GM23338 (cell line): ENCODE results near the gene LAD1. TPM values are rescaled to one million over a fixed set of nuclear protein-coding genes. Genes with fewer than 3 reads are reported as not detected.

Experiments used
- ATAC-seq: fragments of 200-7000 bp; cut with Tn5 transposase; 3 replicates; pipeline ENCODE4 v1.9.1; 2020
- DNase-seq: peaks from one replicate; pipeline ENCODE4 v3.0.0-alpha.2; 2015; ENCODE audit warnings: low spot score
- H2AFZ ChIP-seq: fragments of 200-600 bp; sonication (generic); 2 replicates; pipeline ENCODE4 v1.8.0; 2016; ENCODE audit warnings: antibody characterized with exemption, mild to moderate bottlenecking, moderate library complexity
- H3F3A ChIP-seq: fragments of 200-600 bp; sonication (generic); replicated peaks from 2 replicates; pipeline ENCODE4 v1.8.0; 2017; ENCODE audit warnings: antibody characterized with exemption, mixed run types, low read depth
- H3K27ac ChIP-seq: fragments of 200-600 bp; sonication (generic); 2 replicates; pipeline ENCODE4 v1.6.1; 2016; ENCODE audit warnings: low read depth
- H3K27me3 ChIP-seq: fragments of 200-600 bp; sonication (generic); 2 replicates; pipeline ENCODE4 v1.8.0; 2016; ENCODE audit warnings: mild to moderate bottlenecking, mixed run types, moderate library complexity; ENCODE audit not compliant: insufficient read depth
- H3K36me3 ChIP-seq: fragments of 200-600 bp; sonication (generic); 2 replicates; pipeline ENCODE4 v1.8.0; 2016; ENCODE audit warnings: mild to moderate bottlenecking; ENCODE audit not compliant: insufficient read depth
- H3K4me1 ChIP-seq: fragments of 200-600 bp; sonication (generic); 2 replicates; pipeline ENCODE4 v1.8.0; 2016; ENCODE audit warnings: mild to moderate bottlenecking, moderate library complexity; ENCODE audit not compliant: insufficient read depth
- H3K4me2 ChIP-seq: fragments of 200-600 bp; sonication (generic); 2 replicates; pipeline ENCODE4 v1.7.1; 2017; ENCODE audit warnings: mixed run types
- H3K4me3 ChIP-seq: fragments of 200-600 bp; sonication (generic); 2 replicates; pipeline ENCODE4 v1.6.1; 2016; ENCODE audit warnings: mixed run types
- H3K79me2 ChIP-seq: fragments of 200-600 bp; sonication (generic); replicated peaks from 2 replicates; pipeline ENCODE4 v1.8.0; 2017; ENCODE audit warnings: mild to moderate bottlenecking; ENCODE audit not compliant: insufficient read depth
- H3K9me2 ChIP-seq: fragments of 200-600 bp; sonication (generic); 2 replicates; pipeline ENCODE4 v1.8.0; 2017; ENCODE audit not compliant: insufficient read depth
- H4K20me1 ChIP-seq: fragments of 200-600 bp; sonication (generic); replicated peaks from 2 replicates; pipeline ENCODE4 v1.8.0; 2017; ENCODE audit warnings: mild to moderate bottlenecking; ENCODE audit not compliant: insufficient read depth
- H3K27ac Mint-ChIP-seq: 2 replicates; pipeline ENCODE4 v1.8.0; 2020; ENCODE audit warnings: inconsistent platforms, mild to moderate bottlenecking, moderate library complexity, mixed read lengths
- H3K27me3 Mint-ChIP-seq: 3 replicates; pipeline ENCODE4 v1.8.0; 2022; ENCODE audit warnings: low read depth, mild to moderate bottlenecking, moderate library complexity, mixed read lengths, inconsistent platforms; ENCODE audit not compliant: insufficient read depth, poor library complexity
- H3K36me3 Mint-ChIP-seq: 3 replicates; pipeline ENCODE4 v1.8.0; 2021; ENCODE audit warnings: low read depth, mild to moderate bottlenecking, inconsistent platforms, moderate library complexity, mixed read lengths
- H3K4me1 Mint-ChIP-seq: 3 replicates; pipeline ENCODE4 v1.8.0; 2020; ENCODE audit warnings: mild to moderate bottlenecking, inconsistent platforms, mixed read lengths
- H3K4me3 Mint-ChIP-seq: 3 replicates; pipeline ENCODE4 v1.8.0; 2021; ENCODE audit warnings: moderate library complexity, mild to moderate bottlenecking, inconsistent platforms, mixed read lengths
- H3K9me3 Mint-ChIP-seq: 3 replicates; pipeline ENCODE4 v1.8.0; 2020; ENCODE audit warnings: moderate library complexity, mild to moderate bottlenecking, inconsistent platforms, mixed read lengths
- CREB1 ChIP-seq: fragments of 250-450 bp; sonication (Bioruptor Pico); IDR thresholded peaks from 2 replicates; pipeline ENCODE4 v1.5.0; 2020; ENCODE audit warnings: low read depth, mild to moderate bottlenecking, moderate library complexity
- EZH2 ChIP-seq: fragments of 200-600 bp; sonication (generic); IDR thresholded peaks from one replicate; pipeline ENCODE4 v1.8.0; 2017; ENCODE audit warnings: antibody characterized with exemption, mild to moderate bottlenecking, low read depth; ENCODE audit not compliant: unreplicated experiment
- EZH2phosphoT487 ChIP-seq: fragments of 200-600 bp; sonication (generic); IDR thresholded peaks from one replicate; pipeline ENCODE4 v1.8.1; 2018; ENCODE audit warnings: antibody characterized with exemption; ENCODE audit not compliant: unreplicated experiment
- JUNB ChIP-seq: IDR thresholded peaks from one replicate; pipeline ENCODE4 v1.6.1; 2016; ENCODE audit warnings: antibody characterized with exemption; ENCODE audit not compliant: unreplicated experiment
- NANOG ChIP-seq: IDR thresholded peaks from 2 replicates; pipeline ENCODE4 v1.6.1; 2016; ENCODE audit warnings: antibody characterized with exemption, borderline replicate concordance
- POLR2AphosphoS5 ChIP-seq: IDR thresholded peaks from 2 replicates; pipeline ENCODE4 v1.6.1; 2016; ENCODE audit warnings: antibody characterized with exemption, low read depth
- STAT1 ChIP-seq: IDR thresholded peaks from one replicate; pipeline ENCODE4 v1.6.1; 2016; ENCODE audit warnings: antibody characterized with exemption; ENCODE audit not compliant: unreplicated experiment
- ZNF114 ChIP-seq: fragments of 250-450 bp; sonication (Bioruptor Pico); IDR thresholded peaks from 2 replicates; pipeline ENCODE4 v1.5.0; 2020; ENCODE audit warnings: mild to moderate bottlenecking, moderate library complexity
- ZNF331 ChIP-seq: fragments of 250-450 bp; sonication (Bioruptor Pico); IDR thresholded peaks from 2 replicates; pipeline ENCODE4 v1.5.0; 2020; ENCODE audit warnings: low read depth, mild to moderate bottlenecking, moderate library complexity
- long read RNA-seq: library from polyadenylated mRNA; unstranded; transcript quantifications from one replicate; pipeline ENCODE4 v2.0.0, GENCODE V29; 2020; ENCODE audit not compliant: unreplicated experiment
- polyA plus RNA-seq: library from polyadenylated mRNA; unstranded; fragments of >200 nt; fragmentation: Nextera tagmentation; extraction: Ambion mirVana; gene quantifications from 2 replicates; pipeline ENCODE4 v1.2.1, GENCODE V29; 2016
- total RNA-seq: library from RNA; depleted of rRNA; stranded (reverse); fragments of >200 nt; shearing (Covaris generic); gene quantifications from 2 replicates; pipeline ENCODE4 v1.2.3, GENCODE V29; 2014; rRNA removed
- TF ChIP-seq, protein P1 (sequence below): fragments of 250-450 bp; sonication (Bioruptor Pico); IDR thresholded peaks from 2 replicates; pipeline ENCODE4 v1.5.0; 2020; ENCODE audit warnings: mild to moderate bottlenecking, moderate library complexity
- TF ChIP-seq, protein P2 (sequence below): IDR thresholded peaks from 2 replicates; pipeline ENCODE4 v1.6.1; 2016; ENCODE audit warnings: antibody characterized with exemption
- TF ChIP-seq, protein P3 (sequence below): IDR thresholded peaks from one replicate; pipeline ENCODE4 v1.6.1; 2018; ENCODE audit warnings: antibody characterized with exemption; ENCODE audit not compliant: unreplicated experiment

The LAD1 gene, protein sequence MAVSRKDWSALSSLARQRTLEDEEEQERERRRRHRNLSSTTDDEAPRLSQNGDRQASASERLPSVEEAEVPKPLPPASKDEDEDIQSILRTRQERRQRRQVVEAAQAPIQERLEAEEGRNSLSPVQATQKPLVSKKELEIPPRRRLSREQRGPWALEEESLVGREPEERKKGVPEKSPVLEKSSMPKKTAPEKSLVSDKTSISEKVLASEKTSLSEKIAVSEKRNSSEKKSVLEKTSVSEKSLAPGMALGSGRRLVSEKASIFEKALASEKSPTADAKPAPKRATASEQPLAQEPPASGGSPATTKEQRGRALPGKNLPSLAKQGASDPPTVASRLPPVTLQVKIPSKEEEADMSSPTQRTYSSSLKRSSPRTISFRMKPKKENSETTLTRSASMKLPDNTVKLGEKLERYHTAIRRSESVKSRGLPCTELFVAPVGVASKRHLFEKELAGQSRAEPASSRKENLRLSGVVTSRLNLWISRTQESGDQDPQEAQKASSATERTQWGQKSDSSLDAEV
- total RNA-seq (17.6 and 22.3 TPM in 2 replicates), polyA plus RNA-seq (18.0 and 18.9 TPM in 2 replicates)
- long read RNA-seq, transcript LAD1-202 (10 exons, 2,906 nt): major isoform, 9 of 14 reads
- long read RNA-seq, partial matches to known transcripts: 4 of 14 reads
- long read RNA-seq, other reads (novel, unspliced or antisense): 1 of 14 reads

DNA sequence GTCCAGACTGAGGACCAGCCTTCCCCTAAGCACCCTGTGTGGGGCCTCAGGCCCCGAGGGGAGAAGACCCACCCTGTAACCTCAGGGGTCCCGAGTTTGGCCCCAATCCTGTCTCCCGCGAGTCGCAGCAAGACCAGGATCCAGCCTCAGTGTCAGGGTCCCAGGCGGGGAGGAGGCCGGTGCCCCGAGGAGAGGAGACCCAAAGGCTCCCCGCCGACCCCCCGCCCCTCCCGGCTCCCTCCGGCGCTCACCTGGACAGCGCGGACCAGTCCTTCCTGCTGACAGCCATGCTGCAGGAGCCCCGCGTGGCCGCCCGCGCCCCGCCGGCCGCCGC is at the start of gene LAD1:
LAD1 (minus strand) TSS at position 307 of the 334 bp plus-strand sequence; CDS start at position 289, 18 bp downstream.
- H3K27me3 ChIP-seq: peaks cover 28% of the 10 kb centered on the region
- Mint-ChIP-seq H3K4me3 (peak within 1 kb of the TSS; percentile 73), H3K27ac (no peak within 1 kb of the TSS), H3K36me3 (no peaks in the 10 kb centered on the region), H3K9me3 (no peaks in the 10 kb centered on the region), H3K27me3 (peaks cover 27% of the 10 kb centered on the region), H3K4me1 (peaks cover 29% of the 10 kb centered on the region)
- no peak within 1 kb of the TSS for H3K27ac ChIP-seq
- ATAC-seq (no peak), DNase-seq (no peak)
- no peaks in the 10 kb centered on the region for H3K36me3 ChIP-seq
- 0 out of 2 replicates have a peak, but pooled peaks cover 5% of the 10 kb centered on the region for H3F3A ChIP-seq
- peak within 1 kb of the TSS; percentile 97 for H2AFZ ChIP-seq
- H3K79me2 ChIP-seq: no peaks in the 10 kb centered on the region
- H3K4me2 ChIP-seq: peak within 1 kb of the TSS; percentile 97
- no peaks in the 10 kb centered on the region for H3K9me2 ChIP-seq
- no peaks in the 10 kb centered on the region for H4K20me1 ChIP-seq
- peak within 1 kb of the TSS; percentile 81 for H3K4me3 ChIP-seq
- peaks cover 25% of the 10 kb centered on the region for H3K4me1 ChIP-seq
- TF ChIP-seq ZNF114 (CRISPR knock-in tag): no peak
- no peak for TF ChIP-seq POLR2AphosphoS5
- TF ChIP-seq CREB1 (CRISPR knock-in tag): no peak
- no peak for TF ChIP-seq NANOG
- TF ChIP-seq JUNB: no peak
- no peak for TF ChIP-seq EZH2
- TF ChIP-seq, protein P1, sequence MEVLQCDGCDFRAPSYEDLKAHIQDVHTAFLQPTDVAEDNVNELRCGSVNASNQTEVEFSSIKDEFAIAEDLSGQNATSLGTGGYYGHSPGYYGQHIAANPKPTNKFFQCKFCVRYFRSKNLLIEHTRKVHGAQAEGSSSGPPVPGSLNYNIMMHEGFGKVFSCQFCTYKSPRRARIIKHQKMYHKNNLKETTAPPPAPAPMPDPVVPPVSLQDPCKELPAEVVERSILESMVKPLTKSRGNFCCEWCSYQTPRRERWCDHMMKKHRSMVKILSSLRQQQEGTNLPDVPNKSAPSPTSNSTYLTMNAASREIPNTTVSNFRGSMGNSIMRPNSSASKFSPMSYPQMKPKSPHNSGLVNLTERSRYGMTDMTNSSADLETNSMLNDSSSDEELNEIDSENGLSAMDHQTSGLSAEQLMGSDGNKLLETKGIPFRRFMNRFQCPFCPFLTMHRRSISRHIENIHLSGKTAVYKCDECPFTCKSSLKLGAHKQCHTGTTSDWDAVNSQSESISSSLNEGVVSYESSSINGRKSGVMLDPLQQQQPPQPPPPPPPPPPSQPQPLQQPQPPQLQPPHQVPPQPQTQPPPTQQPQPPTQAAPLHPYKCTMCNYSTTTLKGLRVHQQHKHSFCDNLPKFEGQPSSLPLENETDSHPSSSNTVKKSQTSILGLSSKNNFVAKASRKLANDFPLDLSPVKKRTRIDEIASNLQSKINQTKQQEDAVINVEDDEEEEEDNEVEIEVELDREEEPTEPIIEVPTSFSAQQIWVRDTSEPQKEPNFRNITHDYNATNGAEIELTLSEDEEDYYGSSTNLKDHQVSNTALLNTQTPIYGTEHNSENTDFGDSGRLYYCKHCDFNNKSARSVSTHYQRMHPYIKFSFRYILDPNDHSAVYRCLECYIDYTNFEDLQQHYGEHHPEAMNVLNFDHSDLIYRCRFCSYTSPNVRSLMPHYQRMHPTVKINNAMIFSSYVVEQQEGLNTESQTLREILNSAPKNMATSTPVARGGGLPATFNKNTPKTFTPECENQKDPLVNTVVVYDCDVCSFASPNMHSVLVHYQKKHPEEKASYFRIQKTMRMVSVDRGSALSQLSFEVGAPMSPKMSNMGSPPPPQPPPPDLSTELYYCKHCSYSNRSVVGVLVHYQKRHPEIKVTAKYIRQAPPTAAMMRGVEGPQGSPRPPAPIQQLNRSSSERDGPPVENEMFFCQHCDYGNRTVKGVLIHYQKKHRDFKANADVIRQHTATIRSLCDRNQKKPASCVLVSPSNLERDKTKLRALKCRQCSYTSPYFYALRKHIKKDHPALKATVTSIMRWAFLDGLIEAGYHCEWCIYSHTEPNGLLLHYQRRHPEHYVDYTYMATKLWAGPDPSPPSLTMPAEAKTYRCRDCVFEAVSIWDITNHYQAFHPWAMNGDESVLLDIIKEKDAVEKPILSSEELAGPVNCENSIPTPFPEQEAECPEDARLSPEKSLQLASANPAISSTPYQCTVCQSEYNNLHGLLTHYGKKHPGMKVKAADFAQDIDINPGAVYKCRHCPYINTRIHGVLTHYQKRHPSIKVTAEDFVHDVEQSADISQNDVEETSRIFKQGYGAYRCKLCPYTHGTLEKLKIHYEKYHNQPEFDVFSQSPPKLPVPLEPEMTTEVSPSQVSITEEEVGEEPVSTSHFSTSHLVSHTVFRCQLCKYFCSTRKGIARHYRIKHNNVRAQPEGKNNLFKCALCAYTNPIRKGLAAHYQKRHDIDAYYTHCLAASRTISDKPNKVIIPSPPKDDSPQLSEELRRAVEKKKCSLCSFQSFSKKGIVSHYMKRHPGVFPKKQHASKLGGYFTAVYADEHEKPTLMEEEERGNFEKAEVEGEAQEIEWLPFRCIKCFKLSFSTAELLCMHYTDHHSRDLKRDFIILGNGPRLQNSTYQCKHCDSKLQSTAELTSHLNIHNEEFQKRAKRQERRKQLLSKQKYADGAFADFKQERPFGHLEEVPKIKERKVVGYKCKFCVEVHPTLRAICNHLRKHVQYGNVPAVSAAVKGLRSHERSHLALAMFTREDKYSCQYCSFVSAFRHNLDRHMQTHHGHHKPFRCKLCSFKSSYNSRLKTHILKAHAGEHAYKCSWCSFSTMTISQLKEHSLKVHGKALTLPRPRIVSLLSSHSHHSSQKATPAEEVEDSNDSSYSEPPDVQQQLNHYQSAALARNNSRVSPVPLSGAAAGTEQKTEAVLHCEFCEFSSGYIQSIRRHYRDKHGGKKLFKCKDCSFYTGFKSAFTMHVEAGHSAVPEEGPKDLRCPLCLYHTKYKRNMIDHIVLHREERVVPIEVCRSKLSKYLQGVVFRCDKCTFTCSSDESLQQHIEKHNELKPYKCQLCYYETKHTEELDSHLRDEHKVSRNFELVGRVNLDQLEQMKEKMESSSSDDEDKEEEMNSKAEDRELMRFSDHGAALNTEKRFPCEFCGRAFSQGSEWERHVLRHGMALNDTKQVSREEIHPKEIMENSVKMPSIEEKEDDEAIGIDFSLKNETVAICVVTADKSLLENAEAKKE (CRISPR knock-in tag): no peak
- TF ChIP-seq, protein P2, sequence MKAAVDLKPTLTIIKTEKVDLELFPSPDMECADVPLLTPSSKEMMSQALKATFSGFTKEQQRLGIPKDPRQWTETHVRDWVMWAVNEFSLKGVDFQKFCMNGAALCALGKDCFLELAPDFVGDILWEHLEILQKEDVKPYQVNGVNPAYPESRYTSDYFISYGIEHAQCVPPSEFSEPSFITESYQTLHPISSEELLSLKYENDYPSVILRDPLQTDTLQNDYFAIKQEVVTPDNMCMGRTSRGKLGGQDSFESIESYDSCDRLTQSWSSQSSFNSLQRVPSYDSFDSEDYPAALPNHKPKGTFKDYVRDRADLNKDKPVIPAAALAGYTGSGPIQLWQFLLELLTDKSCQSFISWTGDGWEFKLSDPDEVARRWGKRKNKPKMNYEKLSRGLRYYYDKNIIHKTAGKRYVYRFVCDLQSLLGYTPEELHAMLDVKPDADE: no peak
- no peak for TF ChIP-seq STAT1
- TF ChIP-seq EZH2phosphoT487: no peak
- TF ChIP-seq, protein P3, sequence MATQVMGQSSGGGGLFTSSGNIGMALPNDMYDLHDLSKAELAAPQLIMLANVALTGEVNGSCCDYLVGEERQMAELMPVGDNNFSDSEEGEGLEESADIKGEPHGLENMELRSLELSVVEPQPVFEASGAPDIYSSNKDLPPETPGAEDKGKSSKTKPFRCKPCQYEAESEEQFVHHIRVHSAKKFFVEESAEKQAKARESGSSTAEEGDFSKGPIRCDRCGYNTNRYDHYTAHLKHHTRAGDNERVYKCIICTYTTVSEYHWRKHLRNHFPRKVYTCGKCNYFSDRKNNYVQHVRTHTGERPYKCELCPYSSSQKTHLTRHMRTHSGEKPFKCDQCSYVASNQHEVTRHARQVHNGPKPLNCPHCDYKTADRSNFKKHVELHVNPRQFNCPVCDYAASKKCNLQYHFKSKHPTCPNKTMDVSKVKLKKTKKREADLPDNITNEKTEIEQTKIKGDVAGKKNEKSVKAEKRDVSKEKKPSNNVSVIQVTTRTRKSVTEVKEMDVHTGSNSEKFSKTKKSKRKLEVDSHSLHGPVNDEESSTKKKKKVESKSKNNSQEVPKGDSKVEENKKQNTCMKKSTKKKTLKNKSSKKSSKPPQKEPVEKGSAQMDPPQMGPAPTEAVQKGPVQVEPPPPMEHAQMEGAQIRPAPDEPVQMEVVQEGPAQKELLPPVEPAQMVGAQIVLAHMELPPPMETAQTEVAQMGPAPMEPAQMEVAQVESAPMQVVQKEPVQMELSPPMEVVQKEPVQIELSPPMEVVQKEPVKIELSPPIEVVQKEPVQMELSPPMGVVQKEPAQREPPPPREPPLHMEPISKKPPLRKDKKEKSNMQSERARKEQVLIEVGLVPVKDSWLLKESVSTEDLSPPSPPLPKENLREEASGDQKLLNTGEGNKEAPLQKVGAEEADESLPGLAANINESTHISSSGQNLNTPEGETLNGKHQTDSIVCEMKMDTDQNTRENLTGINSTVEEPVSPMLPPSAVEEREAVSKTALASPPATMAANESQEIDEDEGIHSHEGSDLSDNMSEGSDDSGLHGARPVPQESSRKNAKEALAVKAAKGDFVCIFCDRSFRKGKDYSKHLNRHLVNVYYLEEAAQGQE: no peak
- no peak for TF ChIP-seq ZNF331 (CRISPR knock-in tag)
